Heart left ventricle (tissue), 16 donors: ENCODE measurements around the gene PYHIN1. TPM values are rescaled to one million over a fixed set of nuclear protein-coding genes. Genes with fewer than 3 reads are reported as not detected.

ENCODE experiments used
- ATAC-seq, 4 donors: fragments of 200-7000 bp; cut with Tn5 transposase; one replicate each; pipeline ENCODE4 v1.9.1; 2020 to 2022; ENCODE audit warnings: moderate library complexity in 4 of 4, mild to moderate bottlenecking in 3 of 4, moderate number of reproducible peaks in 1 of 4
- DNase-seq, 5 donors: peaks; one replicate each; pipeline ENCODE4 v3.0.0-alpha.2; 2020
- H3K27ac ChIP-seq, 12 donors: fragments of 200-600 bp; sonication (generic) in 4 of 12; one replicate each; pipeline versions ENCODE4 v1.5.0 to v1.8.0; 2016 to 2022; ENCODE audit warnings: mild to moderate bottlenecking in 2 of 12
- H3K27me3 ChIP-seq, 9 donors: fragments of 200-600 bp; sonication (generic) in 2 of 9; one replicate each; pipeline versions ENCODE4 v1.5.1 to v1.8.0; 2016 to 2022; ENCODE audit warnings: mild to moderate bottlenecking in 3 of 9
- H3K36me3 ChIP-seq, 9 donors: fragments of 200-600 bp; sonication (generic) in 2 of 9; one replicate each; pipeline versions ENCODE4 v1.5.0 to v1.8.0; 2018 to 2022; ENCODE audit warnings: mild to moderate bottlenecking in 2 of 9
- H3K4me1 ChIP-seq, 12 donors: fragments of 200-600 bp; sonication (generic) in 4 of 12; one replicate each; pipeline versions ENCODE4 v1.5.0 to v1.8.0; 2016 to 2022; ENCODE audit warnings: mild to moderate bottlenecking in 3 of 12
- H3K4me3 ChIP-seq, 12 donors: fragments of 200-600 bp; sonication (generic) in 4 of 12; one replicate each; pipeline versions ENCODE4 v1.5.0 to v1.8.0; 2017 to 2022; ENCODE audit warnings: mild to moderate bottlenecking in 9 of 12, moderate library complexity in 4 of 12
- H3K9me3 ChIP-seq, 12 donors: fragments of 200-600 bp; sonication (generic) in 4 of 12; one replicate each; pipeline versions ENCODE4 v1.5.0 to v1.8.0; 2016 to 2022; ENCODE audit warnings: mild to moderate bottlenecking in 1 of 12
- POLR2A ChIP-seq, 2 donors: fragments of 450-650 bp; IDR thresholded peaks; one replicate each; pipeline ENCODE4 v1.6.1; 2017; ENCODE audit warnings: antibody characterized with exemption in 2 of 2, mild to moderate bottlenecking in 2 of 2, moderate library complexity in 2 of 2
- WGBS, 4 donors: extraction: QIAGEN DNeasy Blood & Tissue Kit in 2 of 4; methylation state at CpG; one replicate each; pipeline versions ENCODE4 v1.1.5 to v1.1.7; 2013 to 2018; 5-methylcytosine and 5-hydroxymethylcytosine counted together
- intact Hi-C, 10 donors: fragments of 100-400 bp; cut with DNase I; formaldehyde crosslinking; loops; one replicate each; pipeline versions ENCODE4 v1.11.1 to v1.14.2; 2022
- polyA plus RNA-seq, 2 donors: library from polyadenylated mRNA; stranded (reverse); fragments of 200-250 nt; gene quantifications; one replicate each; pipeline ENCODE4 v1.2.3, GENCODE V29; 2013
- total RNA-seq, 9 donors: library from RNA; depleted of rRNA in 2 of 9; stranded (reverse); fragments of >200 nt in 2 of 9; fragmentation: NEBNext Ultra II Directional in 3 of 9; extraction: Animal tissue kit (Norgen Biotek cat#: 25700) in 3 of 9; gene quantifications; one replicate each; pipeline versions ENCODE4 v1.1.0 to v1.2.4, GENCODE V29; 2016 to 2023
- TF ChIP-seq, protein P1 (sequence below), 12 donors: fragments of 200-600 bp; sonication (generic) in 4 of 12; IDR thresholded peaks; one replicate each; pipeline versions ENCODE4 v1.5.0 to v1.8.0; 2018 to 2022; ENCODE audit warnings: antibody characterized with exemption in 12 of 12, mild to moderate bottlenecking in 5 of 12
- donor health status: ischemic (EF 13 %, LVEDD 7.1; RV severe dilation, severe dysfunction).
- donor health status: healthy with polysubstance abuse.
- donor health status: DM: no; HTN: yes; CAD: no.
- donor health status: DM: no; HTN: no; CAD: no.
- donor health status: ischemic (EF 25% LVEDD 6.9; RV normal size, moderate dysfunction).
- donor health status: ischemic (EF 25% LVEDD 5.7; RV mildly dilated, moderate dysfunction).
- donor health status: healthy.
- donor health status: DM: yes; HTN: yes; CAD: no.
- donor health status: ischemic (EF 35%, LVEDD 5.7; RV mildly dilated, moderate dysfunction).
- donor health status: nonischemic (EF 11% LVEDD 7.7; RV severe dilation, severe dysfunction).
- donor health status: DM: yes; HTN: yes; CAD: no.
- donor health status: PGD.
- donor health status: ischemic (EF 29% LVEDD 5.4; RV normal size, mild dysfunction).
- donor health status: nonischemic (EF 23%, LVEDD 6.1; RV moderate dilation, normal function).

Gene PYHIN1
- total and polyA plus RNA-seq, 11 donors: 0.07 to 3.1 (median 0.26) TPM; not detected in 5

DNA sequence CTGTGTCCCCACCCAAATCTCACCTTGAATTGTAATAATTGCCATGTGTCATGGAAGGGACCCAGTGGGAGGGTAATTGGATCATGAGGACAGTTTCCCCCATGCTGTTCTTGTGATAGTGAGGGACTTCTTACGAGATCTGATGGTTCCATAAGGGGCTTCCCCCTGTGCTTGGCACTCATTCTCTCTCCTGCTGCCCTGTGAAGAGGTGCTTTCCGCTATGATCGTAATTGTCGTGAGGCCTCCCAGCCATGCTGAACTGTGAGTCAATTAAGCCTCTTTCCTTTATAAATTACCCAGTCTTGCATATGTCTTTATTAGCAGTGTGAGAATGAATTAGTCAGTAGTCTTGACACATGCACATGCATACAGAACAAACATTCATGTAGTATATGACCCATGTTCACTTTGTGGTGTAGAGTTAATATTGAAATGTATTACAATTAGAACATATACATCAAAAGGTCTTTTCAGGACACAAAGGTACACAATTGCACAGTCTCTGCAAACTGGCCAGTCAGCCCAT lies 61.5 kb downstream of the PYHIN1 start:
- Histone ChIP-seq H3K9me3 (peaks cover 0 to 6% (median 0%) of the 10 kb centered on the region in 12 donors), H3K27me3 (no peaks in the 10 kb centered on the region), H3K4me1 (no peaks in the 10 kb centered on the region), H3K36me3 (no peaks in the 10 kb centered on the region), H3K27ac (no peak overlapping the region), H3K4me3 (no peak overlapping the region)
- TF ChIP-seq POLR2A (IDR thresholded peaks at IDR 0.05): no peak
- TF ChIP-seq, protein P1, sequence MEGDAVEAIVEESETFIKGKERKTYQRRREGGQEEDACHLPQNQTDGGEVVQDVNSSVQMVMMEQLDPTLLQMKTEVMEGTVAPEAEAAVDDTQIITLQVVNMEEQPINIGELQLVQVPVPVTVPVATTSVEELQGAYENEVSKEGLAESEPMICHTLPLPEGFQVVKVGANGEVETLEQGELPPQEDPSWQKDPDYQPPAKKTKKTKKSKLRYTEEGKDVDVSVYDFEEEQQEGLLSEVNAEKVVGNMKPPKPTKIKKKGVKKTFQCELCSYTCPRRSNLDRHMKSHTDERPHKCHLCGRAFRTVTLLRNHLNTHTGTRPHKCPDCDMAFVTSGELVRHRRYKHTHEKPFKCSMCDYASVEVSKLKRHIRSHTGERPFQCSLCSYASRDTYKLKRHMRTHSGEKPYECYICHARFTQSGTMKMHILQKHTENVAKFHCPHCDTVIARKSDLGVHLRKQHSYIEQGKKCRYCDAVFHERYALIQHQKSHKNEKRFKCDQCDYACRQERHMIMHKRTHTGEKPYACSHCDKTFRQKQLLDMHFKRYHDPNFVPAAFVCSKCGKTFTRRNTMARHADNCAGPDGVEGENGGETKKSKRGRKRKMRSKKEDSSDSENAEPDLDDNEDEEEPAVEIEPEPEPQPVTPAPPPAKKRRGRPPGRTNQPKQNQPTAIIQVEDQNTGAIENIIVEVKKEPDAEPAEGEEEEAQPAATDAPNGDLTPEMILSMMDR (IDR thresholded peaks at IDR 0.05): no peak
- WGBS, 4 donors: 87 to 97% (median 92%) methylated on average over 4 of the region's 4 CpGs
- no peak for ATAC-seq
- intact Hi-C loops: loop anchor here in 1 of 10 donors (10.0 kb wide), 1 partner anchor 788 kb away; no protein-coding TSS in a partner anchor
- no peak for DNase-seq

DNA sequence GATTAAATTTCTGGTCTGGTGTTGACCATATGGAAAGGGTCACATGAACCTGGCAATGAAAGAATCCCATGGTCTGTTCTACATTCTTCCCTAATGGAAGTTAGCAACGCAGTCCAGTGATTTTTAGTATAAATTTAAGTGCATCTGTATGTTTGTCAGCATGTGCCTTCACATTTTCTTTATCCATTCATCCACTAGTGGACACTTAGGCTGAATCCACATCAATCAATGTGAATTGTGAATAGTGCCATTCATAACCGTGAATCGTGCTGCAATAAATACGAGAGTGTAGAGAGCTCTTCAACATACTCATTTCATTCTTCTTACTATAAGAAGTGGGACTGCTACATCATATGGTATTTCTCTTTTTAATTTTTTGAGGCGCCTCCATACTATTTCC lies 65.6 kb downstream of the PYHIN1 start:
- H3K36me3 ChIP-seq: no peaks in the 10 kb centered on the region
- 71 to 74% (median 73%) methylated on average over 5 of the region's 5 CpGs for WGBS, 4 donors
- DNase-seq: no peak
- intact Hi-C loops: loop anchor here in 6 of 10 donors (5.0 to 10.0 kb wide), 4 partner anchors 75 to 1035 kb away; no protein-coding TSS in a partner anchor
- no peak overlapping the region for H3K27ac ChIP-seq
- peaks cover 0 to 6% (median 0%) of the 10 kb centered on the region in 12 donors for H3K9me3 ChIP-seq
- H3K4me3 ChIP-seq: no peak overlapping the region
- TF ChIP-seq POLR2A (IDR thresholded peaks at IDR 0.05): no peak
- TF ChIP-seq, protein P1 (IDR thresholded peaks at IDR 0.05): no peak
- H3K4me1 ChIP-seq: peaks cover 0 to 25% (median 4%) of the 10 kb centered on the region in 12 donors
- H3K27me3 ChIP-seq: no peaks in the 10 kb centered on the region
- no peak for ATAC-seq

DNA sequence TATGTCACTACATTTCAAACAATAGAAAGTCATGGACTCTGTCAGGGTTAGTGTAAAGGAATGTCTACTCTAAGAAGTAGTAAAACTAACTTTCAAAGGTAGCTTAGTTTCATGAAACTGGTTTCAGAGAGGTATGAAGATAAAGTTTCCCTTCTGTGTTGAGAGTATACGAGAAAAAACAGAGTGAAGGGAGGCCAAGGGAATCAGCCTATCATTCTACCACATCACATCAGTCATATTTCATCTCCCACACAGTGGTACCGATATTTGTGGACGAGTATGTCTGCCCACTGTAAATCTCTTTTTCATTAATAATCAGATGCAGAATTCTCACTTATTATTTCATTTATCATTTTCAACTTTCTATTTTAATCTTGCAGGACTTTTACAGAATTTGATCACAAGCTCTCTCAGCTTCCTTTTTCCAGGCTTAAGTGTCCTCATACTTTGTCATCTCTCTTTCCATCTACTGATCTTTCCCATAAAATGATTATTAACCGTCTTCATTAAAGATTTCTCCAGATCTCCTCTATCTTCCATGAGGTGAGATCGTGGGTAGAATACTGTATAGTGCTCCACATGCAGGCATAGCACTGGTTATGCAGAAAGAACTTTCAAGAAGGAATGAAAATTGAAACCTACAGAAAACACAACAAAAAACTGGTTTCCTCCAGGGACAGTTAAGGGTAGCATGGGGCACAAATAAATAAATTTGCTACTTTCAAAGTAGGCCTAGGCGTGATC lies 66.9 kb downstream of the PYHIN1 start:
- Histone ChIP-seq H3K4me1 (peaks cover 0 to 25% (median 4%) of the 10 kb centered on the region in 12 donors), H3K27me3 (no peaks in the 10 kb centered on the region), H3K27ac (peak overlapping the region in 4 of 12 donors; percentile 76 to 93 (median 88)), H3K36me3 (no peaks in the 10 kb centered on the region), H3K9me3 (peaks cover 0 to 6% (median 0%) of the 10 kb centered on the region in 12 donors), H3K4me3 (peak overlapping the region in 9 of 12 donors; percentile 41 to 65 (median 55))
- intact Hi-C loops: loop anchor here (2.0 to 10.0 kb wide), 6 partner anchors 74 to 1036 kb away; no protein-coding TSS in a partner anchor
- 43 to 51% (median 46%) methylated on average over 6 of the region's 6 CpGs for WGBS, 4 donors
- ATAC-seq (no peak), DNase-seq (no peak)
- TF ChIP-seq, protein P1 (IDR thresholded peaks at IDR 0.05): no peak
- TF ChIP-seq POLR2A (IDR thresholded peaks at IDR 0.05): no peak

- peaks cover 0 to 25% (median 4%) of the 10 kb centered on the region in 12 donors for H3K4me1 ChIP-seq
- H3K4me3 ChIP-seq: peak overlapping the region; percentile 13 to 65 (median 50)
- intact Hi-C loops: loop anchor here (2.0 to 10.0 kb wide), 6 partner anchors 74 to 1036 kb away; no protein-coding TSS in a partner anchor
- H3K27me3 ChIP-seq: no peaks in the 10 kb centered on the region
- peak in 3 of 5 donors; percentile 28 to 64 (median 59) for DNase-seq
- 6 to 14% (median 8%) methylated on average over 13 of the region's 13 CpGs for WGBS, 4 donors
- peak overlapping the region; percentile 55 to 93 (median 82) for H3K27ac ChIP-seq
- no peak for TF ChIP-seq POLR2A (IDR thresholded peaks at IDR 0.05)
- TF ChIP-seq, protein P1 (IDR thresholded peaks at IDR 0.05): peak; percentile 84 to 97 (median 92)
- no peaks in the 10 kb centered on the region for H3K36me3 ChIP-seq
- H3K9me3 ChIP-seq: peaks cover 0 to 4% (median 0%) of the 10 kb centered on the region in 12 donors
- ATAC-seq: peak; percentile 45 to 57 (median 56)
Observed at GRCh38 chr1:158998781-158999161, 67.4 kb downstream of the PYHIN1 start.
